Neural progenitor cell (in vitro differentiated cells): ENCODE measurements around the gene GLIPR2.

Experiments used
- EZH2phosphoT487 ChIP-seq: fragments of 200-600 bp; sonication (generic); IDR thresholded peaks from 2 replicates; pipeline ENCODE4 v1.6.1; 2017; ENCODE audit warnings: antibody characterized with exemption
- TF ChIP-seq, protein P1 (sequence below): fragments of 200-600 bp; sonication (generic); IDR thresholded peaks from 2 replicates; pipeline ENCODE4 v1.5.1; 2017; ENCODE audit warnings: antibody characterized with exemption, mild to moderate bottlenecking

DNA sequence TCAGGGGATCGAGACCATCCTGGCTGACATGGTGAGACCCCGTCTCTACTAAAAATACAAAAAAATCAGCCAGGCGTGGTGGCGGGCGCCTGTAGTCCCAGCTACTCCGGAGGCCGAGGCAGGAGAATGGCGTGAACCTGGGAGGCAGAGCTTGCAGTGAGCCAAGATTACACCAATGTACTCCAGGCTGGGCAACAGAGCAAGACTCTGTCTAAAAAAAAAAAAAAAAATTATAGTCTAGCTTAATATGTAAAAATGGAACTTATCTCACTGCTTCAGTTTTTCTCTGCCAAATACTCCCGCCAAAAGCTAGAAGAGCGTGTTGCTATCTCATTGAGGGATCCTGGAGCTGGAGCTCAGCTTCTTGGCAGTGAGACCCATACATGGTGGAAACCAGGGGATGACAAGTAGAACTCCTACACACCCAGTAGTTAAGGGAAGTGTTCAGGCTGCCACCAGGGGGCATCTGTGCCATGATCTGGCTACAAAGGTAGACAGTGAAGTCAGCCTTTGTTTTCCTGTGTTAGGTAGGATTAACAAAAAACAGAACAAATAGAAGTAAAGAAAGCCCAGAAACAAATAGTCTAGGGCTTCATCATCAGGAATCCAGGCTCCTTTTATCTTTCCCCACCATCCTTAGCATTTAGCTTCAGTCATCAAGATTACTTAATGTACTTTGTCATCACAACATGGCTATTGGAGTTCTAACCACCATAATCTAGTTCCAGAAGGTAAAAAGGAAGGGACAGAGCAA lies 33.6 kb upstream of the GLIPR2 start:
- TF ChIP-seq, protein P1, sequence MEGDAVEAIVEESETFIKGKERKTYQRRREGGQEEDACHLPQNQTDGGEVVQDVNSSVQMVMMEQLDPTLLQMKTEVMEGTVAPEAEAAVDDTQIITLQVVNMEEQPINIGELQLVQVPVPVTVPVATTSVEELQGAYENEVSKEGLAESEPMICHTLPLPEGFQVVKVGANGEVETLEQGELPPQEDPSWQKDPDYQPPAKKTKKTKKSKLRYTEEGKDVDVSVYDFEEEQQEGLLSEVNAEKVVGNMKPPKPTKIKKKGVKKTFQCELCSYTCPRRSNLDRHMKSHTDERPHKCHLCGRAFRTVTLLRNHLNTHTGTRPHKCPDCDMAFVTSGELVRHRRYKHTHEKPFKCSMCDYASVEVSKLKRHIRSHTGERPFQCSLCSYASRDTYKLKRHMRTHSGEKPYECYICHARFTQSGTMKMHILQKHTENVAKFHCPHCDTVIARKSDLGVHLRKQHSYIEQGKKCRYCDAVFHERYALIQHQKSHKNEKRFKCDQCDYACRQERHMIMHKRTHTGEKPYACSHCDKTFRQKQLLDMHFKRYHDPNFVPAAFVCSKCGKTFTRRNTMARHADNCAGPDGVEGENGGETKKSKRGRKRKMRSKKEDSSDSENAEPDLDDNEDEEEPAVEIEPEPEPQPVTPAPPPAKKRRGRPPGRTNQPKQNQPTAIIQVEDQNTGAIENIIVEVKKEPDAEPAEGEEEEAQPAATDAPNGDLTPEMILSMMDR: peak; percentile 84
- no peak for TF ChIP-seq EZH2phosphoT487
